ENCODE data around the gene VDAC1. TPM values are rescaled to one million over a fixed set of nuclear protein-coding genes. Genes with fewer than 3 reads are reported as not detected.
A peak's percentile ranks its signal among the peaks of the same experiment; 100 is the strongest.

Gene VDAC1
- total and polyA plus RNA-seq, 2 donors from 2014 or later, result 148 to 285 TPM

DNA sequence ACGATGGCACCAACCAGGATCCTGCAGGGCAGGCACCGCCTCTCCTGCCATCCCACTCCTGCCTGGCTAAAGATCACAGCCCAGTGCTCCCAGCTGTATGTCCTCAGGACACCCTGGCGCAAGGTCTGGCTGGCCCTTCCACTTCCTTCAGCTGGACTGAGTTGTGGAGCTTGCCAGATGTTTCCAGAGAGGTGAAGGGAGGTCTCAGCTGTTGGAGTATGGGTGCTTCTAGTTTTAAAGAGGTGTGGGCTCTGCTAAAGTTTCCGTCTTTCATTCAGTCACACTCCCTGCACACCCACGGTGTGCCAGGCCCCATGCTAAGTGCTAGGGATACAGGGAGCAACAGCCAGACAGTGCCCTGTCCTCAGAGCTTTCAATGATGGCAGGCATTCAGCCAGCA is 70.5 kb downstream of the VDAC1 start:
- H3K27ac ChIP-seq (ENCODE audit: low read depth in 2 of 2, low read length in 2 of 2), result no peak overlapping the region
- peaks cover 0 to 19% (median 5%) of the 10 kb centered on the region in 3 donors for H3K4me1 ChIP-seq (ENCODE audit: control insufficient read depth in 2 of 3, insufficient read depth in 2 of 3, low read depth in 1 of 3, low read length in 3 of 3)
- intact Hi-C loops (cut with DNase I), result no loop called here
- FAIRE-seq (no peak), DNase-seq (peak in 1 of 5 donors; percentile 33)
- no peaks in the 10 kb centered on the region for H3K9me3 ChIP-seq (ENCODE audit: control insufficient read depth in 2 of 3, insufficient read depth in 1 of 3, low read length in 3 of 3)
- no peaks in the 10 kb centered on the region for H3K36me3 ChIP-seq (ENCODE audit: control insufficient read depth in 2 of 3, insufficient read depth in 3 of 3, low read length in 3 of 3)
- TF ChIP-seq, protein P1, sequence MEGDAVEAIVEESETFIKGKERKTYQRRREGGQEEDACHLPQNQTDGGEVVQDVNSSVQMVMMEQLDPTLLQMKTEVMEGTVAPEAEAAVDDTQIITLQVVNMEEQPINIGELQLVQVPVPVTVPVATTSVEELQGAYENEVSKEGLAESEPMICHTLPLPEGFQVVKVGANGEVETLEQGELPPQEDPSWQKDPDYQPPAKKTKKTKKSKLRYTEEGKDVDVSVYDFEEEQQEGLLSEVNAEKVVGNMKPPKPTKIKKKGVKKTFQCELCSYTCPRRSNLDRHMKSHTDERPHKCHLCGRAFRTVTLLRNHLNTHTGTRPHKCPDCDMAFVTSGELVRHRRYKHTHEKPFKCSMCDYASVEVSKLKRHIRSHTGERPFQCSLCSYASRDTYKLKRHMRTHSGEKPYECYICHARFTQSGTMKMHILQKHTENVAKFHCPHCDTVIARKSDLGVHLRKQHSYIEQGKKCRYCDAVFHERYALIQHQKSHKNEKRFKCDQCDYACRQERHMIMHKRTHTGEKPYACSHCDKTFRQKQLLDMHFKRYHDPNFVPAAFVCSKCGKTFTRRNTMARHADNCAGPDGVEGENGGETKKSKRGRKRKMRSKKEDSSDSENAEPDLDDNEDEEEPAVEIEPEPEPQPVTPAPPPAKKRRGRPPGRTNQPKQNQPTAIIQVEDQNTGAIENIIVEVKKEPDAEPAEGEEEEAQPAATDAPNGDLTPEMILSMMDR (IDR thresholded peaks at IDR 0.05; ENCODE audit: borderline replicate concordance, extremely low read depth, insufficient read depth), result no peak
- no peak overlapping the region for H3K9ac ChIP-seq (ENCODE audit: low read length in 3 of 3)
- no peak overlapping the region for H3K4me3 ChIP-seq (ENCODE audit: low read length in 3 of 3)
- no peaks in the 10 kb centered on the region for H3K27me3 ChIP-seq (ENCODE audit: control insufficient read depth, insufficient read depth, low read length)

DNA sequence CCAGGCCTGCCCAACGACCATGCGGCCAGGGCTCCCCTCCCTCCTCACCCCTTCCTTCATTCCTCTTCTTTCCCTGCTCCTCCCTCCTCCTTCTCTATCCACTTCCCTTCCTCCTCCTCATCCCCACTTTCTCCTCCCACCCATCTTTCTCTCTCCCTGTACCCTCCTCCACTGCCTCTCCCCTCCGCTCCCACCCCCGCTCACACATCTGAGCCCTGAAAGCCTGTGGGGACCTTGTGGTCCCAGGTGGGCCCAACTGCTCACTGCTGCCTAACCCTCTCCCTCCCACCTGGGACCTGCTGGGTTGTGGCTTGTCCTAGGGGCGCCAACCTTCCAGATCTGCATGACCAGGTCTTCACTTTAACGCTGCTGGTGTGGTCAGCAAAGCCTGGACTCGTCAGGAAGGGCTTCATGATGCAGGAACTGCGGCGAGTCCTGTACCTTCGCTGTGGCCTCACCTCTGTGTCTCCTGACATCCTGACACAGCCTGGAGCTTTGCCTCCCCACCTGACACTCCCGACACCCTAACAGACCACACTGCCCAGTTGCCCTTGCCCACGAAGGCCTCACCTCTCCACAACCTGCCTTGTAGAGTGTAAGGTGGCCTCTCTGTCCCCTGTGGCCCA is 71.0 kb downstream of the VDAC1 start:
- Histone ChIP-seq H3K9me3 (ENCODE audit: control insufficient read depth in 2 of 3, insufficient read depth in 1 of 3, low read length in 3 of 3) (no peaks in the 10 kb centered on the region), H3K27me3 (ENCODE audit: control insufficient read depth, insufficient read depth, low read length) (no peaks in the 10 kb centered on the region), H3K4me1 (ENCODE audit: control insufficient read depth in 2 of 3, insufficient read depth in 2 of 3, low read depth in 1 of 3, low read length in 3 of 3) (peaks cover 0 to 16% (median 10%) of the 10 kb centered on the region in 3 donors), H3K4me3 (ENCODE audit: low read length in 3 of 3) (no peak overlapping the region), H3K9ac (ENCODE audit: low read length in 3 of 3) (no peak overlapping the region), H3K27ac (ENCODE audit: low read depth in 2 of 2, low read length in 2 of 2) (no peak overlapping the region), H3K36me3 (ENCODE audit: control insufficient read depth in 2 of 3, insufficient read depth in 3 of 3, low read length in 3 of 3) (no peaks in the 10 kb centered on the region)
- DNase-seq (peak in 1 of 5 donors; percentile 32), FAIRE-seq (no peak)
- intact Hi-C loops (cut with DNase I), result no loop called here
- TF ChIP-seq, protein P1 (IDR thresholded peaks at IDR 0.05; ENCODE audit: borderline replicate concordance, extremely low read depth, insufficient read depth), result no peak

DNA sequence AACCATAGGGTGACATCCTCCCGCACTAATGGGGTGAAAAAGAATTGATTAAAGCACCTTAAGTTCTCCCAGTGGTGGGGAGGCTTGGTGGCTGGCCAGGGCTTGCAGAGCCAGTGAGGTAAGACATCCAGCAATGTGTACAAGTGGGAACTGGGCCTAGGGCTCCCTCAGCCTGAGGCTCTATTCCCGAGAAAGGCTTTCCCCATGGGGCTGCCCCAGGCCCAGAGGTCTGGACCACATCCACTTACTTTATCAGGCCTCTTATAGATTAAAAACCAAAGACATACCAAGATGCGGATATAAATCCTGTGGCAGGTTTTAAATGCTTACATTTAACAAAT is 71.6 kb downstream of the VDAC1 start:
- FAIRE-seq, result no peak
- intact Hi-C loops (cut with DNase I), result no loop called here
- no peaks in the 10 kb centered on the region for H3K36me3 ChIP-seq (ENCODE audit: control insufficient read depth in 2 of 3, insufficient read depth in 3 of 3, low read length in 3 of 3)
- H3K4me3 ChIP-seq (ENCODE audit: low read length in 3 of 3), result no peak overlapping the region
- H3K9ac ChIP-seq (ENCODE audit: low read length in 3 of 3), result no peak overlapping the region
- H3K27ac ChIP-seq (ENCODE audit: low read depth in 2 of 2, low read length in 2 of 2), result no peak overlapping the region
- H3K4me1 ChIP-seq (ENCODE audit: control insufficient read depth in 2 of 3, insufficient read depth in 2 of 3, low read depth in 1 of 3, low read length in 3 of 3), result peaks cover 0 to 16% (median 11%) of the 10 kb centered on the region in 3 donors
- DNase-seq, result no peak
- TF ChIP-seq, protein P1 (IDR thresholded peaks at IDR 0.05; ENCODE audit: borderline replicate concordance, extremely low read depth, insufficient read depth), result no peak
- no peaks in the 10 kb centered on the region for H3K9me3 ChIP-seq (ENCODE audit: control insufficient read depth in 2 of 3, insufficient read depth in 1 of 3, low read length in 3 of 3)
- no peaks in the 10 kb centered on the region for H3K27me3 ChIP-seq (ENCODE audit: control insufficient read depth, insufficient read depth, low read length)
